NCI-H2171 (cell line): Measurements from ENCODE around the gene CARD8.

Experiments used
- DNase-seq: peaks from one replicate; lab custom pipeline; 2025; lab: John Stamatoyannopoulos, UW

The CARD8 gene

DNA sequence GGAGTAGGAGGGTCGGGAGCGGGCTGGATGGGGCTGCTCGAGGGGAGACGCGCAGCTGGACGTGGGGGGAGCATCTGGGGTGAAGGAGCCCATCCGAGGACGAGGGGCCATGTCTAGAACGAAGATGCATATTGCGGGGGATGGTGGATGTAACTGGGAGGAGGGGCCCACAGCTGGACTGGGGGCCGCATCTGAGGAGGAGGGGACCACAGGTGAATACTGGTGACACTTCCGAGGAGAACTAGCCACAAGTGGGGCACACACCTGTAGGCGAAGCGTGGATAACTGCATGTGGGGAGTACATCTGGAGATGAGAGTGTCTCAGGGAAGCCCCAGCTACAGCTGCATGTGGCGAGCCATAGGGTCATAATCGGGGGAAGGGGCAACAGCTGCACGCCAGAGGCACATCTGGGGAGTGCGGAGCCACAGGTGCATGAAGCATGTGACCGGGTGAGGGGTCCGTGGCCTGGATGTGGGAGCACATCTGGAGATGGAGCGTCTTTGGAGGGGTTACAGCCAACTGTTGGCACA lies 84.8 kb downstream of the CARD8 start:
- DNase-seq = no peak

DNA sequence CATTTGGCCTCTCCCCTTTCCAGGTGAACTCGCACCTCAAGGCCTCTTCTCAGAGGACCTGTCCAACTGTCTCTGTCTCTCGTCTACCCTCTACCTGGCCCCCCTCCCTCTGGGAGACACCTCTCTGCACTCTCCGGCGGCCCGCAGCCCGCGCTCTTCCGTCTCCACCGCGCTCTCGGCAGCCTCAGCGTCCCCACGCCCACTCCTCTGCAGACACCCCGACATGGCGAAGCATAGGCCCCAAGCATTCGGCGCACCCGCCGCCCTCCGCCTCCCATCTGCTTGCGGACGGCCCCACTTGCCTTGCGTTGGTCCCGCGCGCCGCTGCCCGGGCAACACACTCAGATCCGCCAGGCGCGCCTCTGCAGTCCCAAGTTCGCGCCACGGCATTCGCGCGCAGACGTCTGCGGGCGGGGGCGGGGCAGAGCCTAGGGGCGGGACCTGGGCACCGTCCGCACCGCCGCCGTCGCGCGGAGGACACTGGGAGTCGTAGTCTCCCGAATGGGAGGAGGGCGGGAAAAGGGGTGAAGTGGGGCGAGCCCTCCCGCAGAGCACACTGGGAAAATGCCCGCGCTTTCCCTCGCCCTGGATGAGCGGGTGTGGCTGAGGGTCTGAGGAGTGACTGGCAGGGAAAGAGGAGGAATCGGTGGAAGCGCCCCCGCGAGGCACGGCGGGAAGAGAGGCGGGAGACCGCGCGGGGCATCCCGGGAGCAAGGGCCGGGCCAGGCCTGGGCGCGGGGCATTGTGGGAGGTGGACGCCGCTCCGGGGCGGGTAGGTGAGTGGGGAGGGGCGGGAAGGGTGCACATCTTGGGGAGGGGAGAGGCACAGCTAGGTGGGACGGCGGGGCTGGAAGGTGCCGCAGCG lies 85.5 kb downstream of the CARD8 start, which contains the start of the genes LIG1 and ZSWIM9:
TSS of gene LIG1 (minus strand) at position 406 of the 865 bp plus-strand sequence. CDS start 4,778 bp downstream, outside the sequence.
TSS of gene ZSWIM9 (plus strand) at position 742 of the 865 bp plus-strand sequence. CDS start 1,123 bp downstream, outside the sequence.
- DNase-seq = peak; percentile 97

DNA sequence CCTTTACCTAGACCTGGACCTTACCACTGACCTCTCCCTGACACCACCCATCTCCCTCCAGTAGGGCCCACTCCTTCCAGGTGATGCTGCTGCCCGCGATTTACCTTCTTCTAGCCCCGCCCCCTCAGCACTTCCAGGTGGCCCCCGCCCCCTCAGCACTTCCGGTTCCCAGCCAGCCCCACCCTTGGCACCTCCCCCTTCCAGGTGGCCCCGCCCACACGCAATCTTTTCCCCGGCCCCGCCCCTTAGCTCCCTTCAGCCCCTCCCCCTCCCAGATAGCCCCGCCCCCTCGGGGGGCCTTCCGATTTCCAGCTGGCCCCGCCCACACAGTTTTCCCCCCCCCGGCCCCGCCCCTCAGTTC lies 86.2 kb downstream of the CARD8 start:
- DNase-seq = peak; percentile 74

DNA sequence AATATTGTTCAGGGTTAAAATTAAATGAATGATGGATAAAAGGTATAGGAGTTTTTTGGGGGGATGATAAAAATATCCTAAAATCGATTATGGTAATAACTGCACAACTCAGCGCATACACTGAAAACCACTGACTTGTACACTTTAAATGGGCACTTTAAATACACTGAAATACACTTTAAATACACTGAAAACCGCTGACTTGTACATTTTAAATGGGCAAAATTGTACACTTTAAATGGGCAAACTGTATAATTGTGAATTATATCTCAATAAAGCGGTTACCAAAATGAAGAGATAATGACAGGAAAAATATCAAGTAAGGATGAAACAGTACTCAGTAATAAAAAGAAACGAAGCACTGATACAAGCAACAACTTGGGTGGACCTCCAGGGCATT lies 87.0 kb downstream of the CARD8 start:
- no peak for DNase-seq

DNA sequence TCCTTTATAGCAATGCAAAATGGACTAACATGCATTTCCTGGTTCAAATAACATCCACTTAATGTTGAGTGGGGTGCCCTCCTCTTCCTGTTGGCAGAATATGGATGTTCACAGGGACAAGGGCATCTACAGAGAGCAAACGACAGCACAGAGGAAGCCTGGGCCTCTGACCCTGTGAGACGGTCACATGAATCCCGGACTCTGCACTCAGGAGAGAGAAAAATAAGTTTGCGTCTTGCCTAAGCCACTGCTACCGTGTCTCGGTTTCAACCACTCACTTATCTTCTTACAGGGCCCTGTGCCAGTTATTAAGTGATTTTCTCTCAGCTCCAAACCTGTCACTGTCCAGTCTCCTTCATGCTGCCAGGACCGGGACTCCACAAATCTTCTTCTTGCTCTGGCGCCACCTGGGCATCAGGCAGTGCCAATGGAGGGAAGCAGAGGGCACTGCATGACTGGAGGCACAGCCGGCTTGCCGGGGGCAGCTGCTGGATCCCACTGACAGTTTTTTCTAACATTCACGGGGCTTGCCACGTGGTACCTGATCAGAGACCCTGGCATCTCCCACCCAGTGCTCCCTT lies 97.4 kb downstream of the CARD8 start:
- no peak for DNase-seq
